GM19099 (cell line): ENCODE results near the gene TUBGCP2.

ENCODE experiments used
- POLR2A ChIP-seq: IDR thresholded peaks from 3 replicates; pipeline ENCODE4 v1.6.1; 2011; ENCODE audit warnings: low read depth; ENCODE audit not compliant: insufficient read length; ENCODE audit errors: extremely low read depth

Gene TUBGCP2

DNA sequence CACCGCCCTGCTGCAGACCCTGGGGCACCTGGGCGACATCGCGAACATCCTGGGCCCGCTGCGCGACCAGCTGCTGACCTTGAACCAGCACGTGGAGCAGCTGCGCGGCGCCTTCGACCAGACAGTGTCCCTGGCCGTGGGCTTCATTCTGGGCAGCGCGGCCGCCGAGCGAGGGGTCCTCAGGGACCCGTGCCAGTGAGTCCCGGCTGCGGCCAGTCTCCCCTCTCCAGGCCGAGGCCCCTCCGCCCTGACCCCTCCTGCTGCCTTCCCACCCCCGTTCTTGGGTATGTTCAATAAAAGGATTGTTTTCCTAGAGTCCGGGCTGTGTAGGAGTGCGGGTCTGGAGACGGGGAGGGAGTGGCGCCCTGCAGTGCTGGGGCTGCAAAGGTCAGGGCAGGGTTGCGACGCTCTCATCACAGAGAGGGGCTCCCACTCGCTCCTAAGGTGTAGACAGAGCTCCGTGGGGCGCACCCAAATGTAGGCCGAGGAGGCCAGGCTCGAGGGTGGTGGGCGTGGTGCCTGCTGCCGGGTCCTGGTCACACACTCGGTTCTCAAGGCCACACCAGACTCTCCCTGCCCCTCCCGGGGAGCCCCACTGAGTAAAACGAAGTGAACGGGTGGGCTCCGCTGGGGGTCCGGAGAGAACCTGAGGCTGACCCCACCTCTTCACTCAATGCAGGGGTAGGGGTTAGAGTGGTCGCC is 77.3 kb downstream of the TUBGCP2 start:
- TF ChIP-seq POLR2A, result no peak

DNA sequence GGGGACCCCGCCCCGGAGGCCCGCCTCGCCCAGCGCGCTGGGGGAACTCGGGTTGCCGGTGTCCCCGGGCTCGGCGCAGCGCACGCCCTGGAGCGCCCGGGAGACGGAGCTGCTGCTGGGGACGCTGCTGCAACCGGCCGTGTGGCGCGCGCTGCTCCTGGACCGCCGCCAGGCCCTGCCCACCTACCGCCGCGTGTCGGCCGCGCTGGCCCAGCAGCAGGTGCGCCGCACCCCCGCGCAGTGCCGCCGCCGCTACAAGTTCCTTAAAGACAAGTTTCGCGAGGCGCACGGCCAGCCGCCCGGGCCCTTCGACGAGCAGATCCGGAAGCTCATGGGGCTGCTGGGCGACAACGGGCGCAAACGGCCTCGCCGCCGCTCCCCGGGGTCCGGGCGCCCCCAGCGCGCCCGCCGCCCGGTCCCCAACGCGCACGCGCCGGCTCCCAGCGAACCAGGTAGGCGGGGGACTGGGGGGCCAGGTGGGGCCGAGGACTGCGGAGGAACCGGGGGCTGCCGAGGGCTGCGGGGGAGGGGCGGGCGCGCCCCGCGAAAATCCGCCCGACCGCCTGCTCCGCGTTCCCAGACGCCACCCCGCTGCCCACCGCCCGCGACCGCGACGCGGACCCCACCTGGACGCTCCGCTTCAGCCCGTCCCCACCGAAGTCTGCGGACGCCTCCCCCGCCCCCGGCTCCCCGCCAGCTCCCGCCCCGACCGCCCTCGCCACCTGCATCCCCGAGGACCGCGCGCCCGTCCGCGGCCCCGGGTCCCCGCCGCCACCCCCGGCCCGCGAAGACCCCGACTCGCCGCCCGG is 78.1 kb downstream of the TUBGCP2 start:
- no peak for TF ChIP-seq POLR2A

DNA sequence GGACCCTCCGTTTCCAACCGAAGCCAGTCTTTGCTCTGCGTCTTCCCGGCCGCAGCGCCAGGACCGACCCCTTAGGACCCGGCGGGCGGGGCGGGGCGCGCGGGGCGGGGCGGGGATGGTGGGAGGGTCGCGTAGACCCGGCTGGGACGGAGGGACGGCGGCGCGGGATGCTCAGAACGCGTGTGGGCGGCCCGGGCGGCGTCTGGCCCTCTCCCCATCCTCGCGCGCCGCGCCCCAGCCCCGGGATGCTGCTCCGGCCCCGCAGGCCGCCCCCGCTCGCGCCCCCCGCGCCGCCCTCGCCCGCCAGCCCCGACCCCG is 78.7 kb downstream of the TUBGCP2 start, which contains the start of gene UTF1:
Gene UTF1, plus strand, starts transcription at position 174 of the 318 bp plus-strand sequence. Its CDS starts 72 bp downstream, at position 246.
- no peak for TF ChIP-seq POLR2A

DNA sequence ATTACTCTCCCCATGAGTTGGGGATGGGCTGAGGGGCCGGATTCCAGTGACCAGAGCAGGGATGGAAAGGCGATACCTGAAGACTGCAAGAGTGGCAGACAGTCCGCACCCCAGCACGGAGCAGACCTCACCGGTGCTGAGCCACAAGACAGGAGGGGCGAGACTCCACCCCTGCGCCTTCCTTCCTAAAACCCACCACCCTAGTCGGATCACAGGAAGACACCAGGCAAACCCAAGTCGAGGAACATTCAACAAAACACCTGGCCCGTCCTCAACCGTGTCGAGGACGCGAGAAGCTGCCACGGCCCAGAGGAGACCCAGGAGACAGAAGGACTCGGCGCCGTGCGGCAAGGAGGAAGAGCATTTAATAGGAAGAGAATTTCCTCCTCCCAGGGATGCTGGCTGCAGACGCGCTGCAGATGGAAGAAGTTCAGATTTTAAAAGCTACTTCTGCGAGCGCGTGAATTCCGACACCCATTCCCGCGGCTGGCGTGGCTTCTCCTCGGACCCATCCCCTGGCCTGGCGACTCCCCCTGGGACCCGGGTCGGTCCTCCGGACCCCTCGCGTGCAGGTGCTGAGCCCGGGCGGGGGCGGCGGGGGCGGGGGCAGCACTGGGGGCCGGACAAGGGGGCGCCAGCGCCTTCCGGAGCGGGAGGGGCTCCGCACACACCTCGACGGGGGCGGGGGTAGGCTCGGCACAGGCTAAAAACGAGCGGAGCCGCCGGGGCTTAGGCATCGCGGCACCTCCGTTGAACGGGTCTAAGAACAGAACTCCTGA is 79.2 kb downstream of the TUBGCP2 start:
- TF ChIP-seq POLR2A, result no peak
